Osteoblast (primary cell): ENCODE results near the gene KCNAB1. TPM values are rescaled to one million over a fixed set of nuclear protein-coding genes. Genes with fewer than 3 reads are reported as not detected.
"Not testable (repeated sequence)": the region's sequence is repeated elsewhere in the genome, so short reads cannot be mapped to it uniquely, and the experiment has no call there.

ENCODE experiments used
- DNase-seq: peaks from one replicate; pipeline ENCODE4 v3.0.0; 2011; ENCODE audit warnings: low spot score, mixed read lengths; ENCODE audit not compliant: insufficient read length; ENCODE audit errors: missing footprints
- H2AFZ ChIP-seq: 2 replicates; pipeline ENCODE4 v1.6.0; 2011; ENCODE audit warnings: mild to moderate bottlenecking, low read length
- H3K27ac ChIP-seq: 2 replicates; pipeline ENCODE4 v1.5.1; 2011; ENCODE audit warnings: mild to moderate bottlenecking, low read depth, low read length, moderate library complexity
- H3K27me3 ChIP-seq: 2 replicates; pipeline ENCODE4 v1.6.0; 2012; ENCODE audit warnings: mild to moderate bottlenecking, control low read depth, inconsistent platforms, low read length, moderate library complexity; ENCODE audit not compliant: insufficient read depth
- H3K36me3 ChIP-seq: 2 replicates; pipeline ENCODE4 v1.5.1; 2011; ENCODE audit warnings: mild to moderate bottlenecking, low read length, control low read depth, moderate library complexity; ENCODE audit not compliant: insufficient read depth
- H3K4me1 ChIP-seq: 2 replicates; pipeline ENCODE4 v1.5.1; 2011; ENCODE audit warnings: mild to moderate bottlenecking, low read length, control low read depth, moderate library complexity; ENCODE audit not compliant: insufficient read depth
- H3K4me2 ChIP-seq: 2 replicates; pipeline ENCODE4 v1.6.0; 2011; ENCODE audit warnings: mild to moderate bottlenecking, low read length; ENCODE audit not compliant: insufficient read depth
- H3K4me3 ChIP-seq: fragments of 200-600 bp; sonication (generic); 3 replicates; pipeline ENCODE4 v1.5.1; 2012; ENCODE audit warnings: mild to moderate bottlenecking, low read length, inconsistent platforms; ENCODE audit not compliant: insufficient read depth
- H3K79me2 ChIP-seq: 2 replicates; pipeline ENCODE4 v1.6.0; 2012; ENCODE audit warnings: mild to moderate bottlenecking, low read length, control low read depth, inconsistent platforms; ENCODE audit not compliant: insufficient read depth
- H3K9me3 ChIP-seq: 2 replicates; pipeline ENCODE4 v1.5.1; 2011; ENCODE audit warnings: low read depth, low read length, control low read depth
- H4K20me1 ChIP-seq: 2 replicates; pipeline ENCODE4 v1.6.0; 2012; ENCODE audit warnings: mild to moderate bottlenecking, low read length, control low read depth; ENCODE audit not compliant: insufficient read depth
- CTCF ChIP-seq: IDR thresholded peaks from 2 replicates; pipeline ENCODE4 v1.5.1; 2011; ENCODE audit warnings: mild to moderate bottlenecking, low read depth, low read length, moderate library complexity; ENCODE audit errors: extremely low read depth
- total RNA-seq: library from RNA; depleted of rRNA; stranded (reverse); fragments of >200 nt; gene quantifications from 2 replicates; pipeline ENCODE4 v1.2.3, GENCODE V29; 2012

Gene KCNAB1
- total RNA-seq, 1 donor, result 0.36 TPM

- Histone ChIP-seq H4K20me1 (no peaks in the 10 kb centered on the region), H3K79me2 (no peaks in the 10 kb centered on the region), H3K36me3 (no peaks in the 10 kb centered on the region), H3K4me3 (no peak overlapping the region), H3K4me1 (no peaks in the 10 kb centered on the region), H3K27ac (no peak overlapping the region), H3K27me3 (no peaks in the 10 kb centered on the region), H2AFZ (no peak overlapping the region), H3K9me3 (no peaks in the 10 kb centered on the region), H3K4me2 (no peak overlapping the region)
- TF ChIP-seq CTCF, result no peak
- DNase-seq, result peak; percentile 46
Measured at GRCh38 chr3:156227704-156228103, 107.3 kb downstream of the KCNAB1 start.

GRCh38 chr3:156230278-156230900 lies 110.0 kb downstream of the KCNAB1 start:
- DNase-seq, result peak; percentile 35
- Histone ChIP-seq H3K27ac (no peak overlapping the region), H3K4me2 (no peak overlapping the region), H3K36me3 (no peaks in the 10 kb centered on the region), H3K9me3 (no peaks in the 10 kb centered on the region), H3K4me1 (no peaks in the 10 kb centered on the region), H3K79me2 (no peaks in the 10 kb centered on the region), H4K20me1 (no peaks in the 10 kb centered on the region), H3K27me3 (no peaks in the 10 kb centered on the region), H3K4me3 (no peak overlapping the region), H2AFZ (no peak overlapping the region)
- no peak for TF ChIP-seq CTCF

GRCh38 chr3:156231221-156231620 lies 110.8 kb downstream of the KCNAB1 start:
- not testable (repeated sequence) for H3K9me3 ChIP-seq, H3K27me3 ChIP-seq, H3K4me3 ChIP-seq

GRCh38 chr3:156233876-156234275 lies 113.5 kb downstream of the KCNAB1 start:
- Histone ChIP-seq H3K4me3 (no peak overlapping the region), H3K9me3 (no peaks in the 10 kb centered on the region), H4K20me1 (no peaks in the 10 kb centered on the region), H3K27me3 (no peaks in the 10 kb centered on the region), H2AFZ (no peak overlapping the region), H3K27ac (no peak overlapping the region), H3K79me2 (no peaks in the 10 kb centered on the region), H3K36me3 (no peaks in the 10 kb centered on the region), H3K4me2 (no peak overlapping the region), H3K4me1 (no peaks in the 10 kb centered on the region)
- DNase-seq, result no peak
- TF ChIP-seq CTCF, result no peak

More at GRCh38 chr3:156231221-156231620, 110.8 kb downstream of the KCNAB1 start:
- H3K79me2 ChIP-seq, H3K27ac ChIP-seq, H3K36me3 ChIP-seq, H3K4me2 ChIP-seq, H4K20me1 ChIP-seq, DNase-seq, H2AFZ ChIP-seq, H3K4me1 ChIP-seq: not testable (repeated sequence)
